Measurements from ENCODE around the gene PARD3.

- TF ChIP-seq, protein P1, sequence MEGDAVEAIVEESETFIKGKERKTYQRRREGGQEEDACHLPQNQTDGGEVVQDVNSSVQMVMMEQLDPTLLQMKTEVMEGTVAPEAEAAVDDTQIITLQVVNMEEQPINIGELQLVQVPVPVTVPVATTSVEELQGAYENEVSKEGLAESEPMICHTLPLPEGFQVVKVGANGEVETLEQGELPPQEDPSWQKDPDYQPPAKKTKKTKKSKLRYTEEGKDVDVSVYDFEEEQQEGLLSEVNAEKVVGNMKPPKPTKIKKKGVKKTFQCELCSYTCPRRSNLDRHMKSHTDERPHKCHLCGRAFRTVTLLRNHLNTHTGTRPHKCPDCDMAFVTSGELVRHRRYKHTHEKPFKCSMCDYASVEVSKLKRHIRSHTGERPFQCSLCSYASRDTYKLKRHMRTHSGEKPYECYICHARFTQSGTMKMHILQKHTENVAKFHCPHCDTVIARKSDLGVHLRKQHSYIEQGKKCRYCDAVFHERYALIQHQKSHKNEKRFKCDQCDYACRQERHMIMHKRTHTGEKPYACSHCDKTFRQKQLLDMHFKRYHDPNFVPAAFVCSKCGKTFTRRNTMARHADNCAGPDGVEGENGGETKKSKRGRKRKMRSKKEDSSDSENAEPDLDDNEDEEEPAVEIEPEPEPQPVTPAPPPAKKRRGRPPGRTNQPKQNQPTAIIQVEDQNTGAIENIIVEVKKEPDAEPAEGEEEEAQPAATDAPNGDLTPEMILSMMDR (conservative IDR thresholded peaks at IDR 0.05; ENCODE audit: low read depth, low read length) = no peak
- TF ChIP-seq EZH2 (IDR thresholded peaks at IDR 0.05; ENCODE audit: low read length, unreplicated experiment) = no peak
These were observed 365.3 kb downstream of the PARD3 start for GRCh38 chr10:34449836-34450235.
